DMS 273 (cell line): Measurements from ENCODE around the gene TIPARP.
"Not testable (repeated sequence)": the region's sequence is repeated elsewhere in the genome, so short reads cannot be mapped to it uniquely, and the experiment has no call there.

Experiments
- DNase-seq: peaks from one replicate; lab custom pipeline; 2025; ENCODE audit not compliant: unreplicated experiment; lab: John Stamatoyannopoulos, UW

The TIPARP gene

DNA sequence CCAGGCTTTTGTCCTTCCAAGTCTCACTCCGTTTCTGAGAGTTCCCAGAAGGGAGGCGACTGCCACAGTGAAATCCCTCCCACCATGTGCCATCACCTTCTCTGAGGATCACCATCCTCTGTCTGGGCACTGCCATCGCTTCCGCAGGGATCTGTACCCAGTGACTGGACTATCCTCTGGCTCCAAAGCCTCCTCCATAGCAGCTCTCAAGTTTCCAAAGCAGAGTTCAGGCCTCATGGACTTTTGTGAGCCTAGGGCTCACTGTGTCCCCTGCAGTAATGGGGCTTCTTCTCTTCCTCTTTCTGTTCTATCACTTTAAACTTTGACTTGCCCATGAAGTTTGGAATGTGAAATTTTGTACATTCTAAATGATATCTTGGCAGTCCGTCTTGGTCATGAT lies 63.9 kb downstream of the TIPARP start:
- DNase-seq, result no peak

DNA sequence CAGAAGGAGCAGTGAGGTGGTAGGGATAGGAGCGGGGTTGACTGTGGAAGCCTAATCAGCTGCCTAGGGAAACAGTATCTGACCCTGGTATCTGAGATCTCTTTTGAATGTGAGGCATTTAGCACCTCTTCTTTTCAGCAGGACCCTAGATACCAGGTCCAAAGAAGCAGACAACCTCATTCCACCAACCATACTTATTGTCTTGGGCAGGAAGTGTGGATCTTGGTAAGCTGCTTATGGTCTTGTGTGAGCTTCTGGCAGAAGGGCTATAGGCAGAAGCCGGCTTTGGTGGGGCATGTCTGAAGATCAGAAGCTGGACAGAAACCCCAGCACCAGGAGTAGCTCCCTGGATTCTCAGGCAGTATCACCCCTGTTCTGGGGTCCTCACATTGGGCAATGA lies 65.6 kb downstream of the TIPARP start:
- no peak for DNase-seq

DNA sequence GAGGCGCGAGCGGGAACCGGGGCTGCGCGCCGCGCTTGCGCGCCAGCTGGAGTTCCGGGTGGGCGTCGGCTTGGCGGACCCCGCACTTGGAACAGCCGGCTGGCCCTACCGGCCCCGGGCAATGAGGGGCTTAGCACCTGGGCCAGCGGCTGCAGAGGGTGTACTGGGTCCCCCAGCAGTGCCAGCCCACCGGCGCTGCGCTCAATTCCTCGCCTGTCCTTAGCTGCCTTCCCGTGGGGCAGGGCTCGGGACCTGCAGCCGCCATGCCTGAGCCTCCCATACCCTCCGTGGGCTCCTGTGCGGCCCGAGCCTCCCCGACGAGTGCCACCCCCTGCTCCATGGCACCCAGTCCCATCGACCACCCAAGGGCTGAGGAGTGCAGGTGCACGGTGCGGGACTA lies 66.2 kb downstream of the TIPARP start:
- not testable (repeated sequence) for DNase-seq

DNA sequence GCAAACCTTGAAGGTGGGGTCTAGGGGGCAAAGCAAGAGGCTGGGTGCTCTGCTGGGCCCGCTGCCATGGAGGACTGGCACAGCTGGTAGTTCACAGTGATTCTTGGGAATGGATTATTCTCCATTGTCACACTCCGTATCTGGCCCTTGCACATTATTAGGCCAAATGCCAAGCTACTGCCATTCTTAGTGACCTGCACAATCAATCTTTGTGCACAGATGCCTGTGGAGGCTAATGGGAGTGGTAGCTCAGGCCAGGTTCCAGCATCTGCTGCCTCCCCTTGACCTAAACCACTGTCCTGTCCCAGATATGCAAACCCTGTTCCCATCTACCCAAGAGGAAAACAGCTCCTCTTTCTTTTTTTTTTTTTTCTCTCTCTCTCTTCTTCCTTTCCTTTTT lies 67.5 kb downstream of the TIPARP start:
- DNase-seq, result peak; percentile 20

GRCh38 chr3:156742401-156742800 lies 68.0 kb downstream of the TIPARP start:
- DNase-seq, result no peak

- no peak for DNase-seq
Measured at GRCh38 chr3:156743859-156744258, 69.5 kb downstream of the TIPARP start.

- no peak for DNase-seq
Measured at GRCh38 chr3:156744631-156745030, 70.2 kb downstream of the TIPARP start.

- DNase-seq, result no peak
Measured at GRCh38 chr3:156745766-156746165, 71.4 kb downstream of the TIPARP start.

DNA sequence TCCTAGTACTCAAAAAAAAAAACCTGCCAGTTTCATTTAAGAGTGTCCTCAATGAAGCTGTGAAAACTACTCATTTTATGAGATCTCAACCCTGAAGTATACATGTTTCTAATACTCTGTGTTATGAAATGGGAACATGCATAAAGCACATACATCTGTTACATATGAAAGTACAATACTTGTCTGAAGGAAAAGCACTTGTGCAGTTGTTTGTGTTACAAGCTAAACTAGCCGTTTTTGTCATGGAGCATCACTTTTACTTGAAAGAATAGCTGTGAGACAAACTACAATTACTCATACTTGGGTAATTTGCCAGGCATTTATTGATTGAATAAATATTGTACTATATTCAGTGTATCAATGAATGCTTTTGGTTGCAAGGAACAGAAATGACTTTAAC lies 72.7 kb downstream of the TIPARP start:
- no peak for DNase-seq

DNA sequence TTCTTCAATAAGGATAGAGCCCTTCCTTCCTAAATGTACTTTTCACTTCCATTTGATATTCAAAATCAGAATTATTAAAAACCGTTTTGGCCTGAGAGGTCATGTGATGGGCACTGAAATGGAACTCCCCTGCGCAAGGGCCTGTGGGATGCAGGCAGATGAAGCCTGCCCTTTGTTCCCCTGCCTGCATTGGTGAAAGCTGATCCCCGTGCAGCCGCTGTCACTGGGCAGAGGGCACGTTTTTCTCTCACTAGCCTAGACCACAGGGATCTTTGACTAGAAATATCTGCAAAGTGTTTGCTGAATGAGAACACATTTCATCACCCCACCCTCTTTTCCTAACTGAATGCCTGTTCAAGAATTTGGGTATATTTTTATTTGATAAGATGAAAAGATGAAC lies 74.9 kb downstream of the TIPARP start:
- DNase-seq, result peak; percentile 21

GRCh38 chr3:156750191-156750873 lies 75.9 kb downstream of the TIPARP start:
- peak; percentile 62 for DNase-seq

DNA sequence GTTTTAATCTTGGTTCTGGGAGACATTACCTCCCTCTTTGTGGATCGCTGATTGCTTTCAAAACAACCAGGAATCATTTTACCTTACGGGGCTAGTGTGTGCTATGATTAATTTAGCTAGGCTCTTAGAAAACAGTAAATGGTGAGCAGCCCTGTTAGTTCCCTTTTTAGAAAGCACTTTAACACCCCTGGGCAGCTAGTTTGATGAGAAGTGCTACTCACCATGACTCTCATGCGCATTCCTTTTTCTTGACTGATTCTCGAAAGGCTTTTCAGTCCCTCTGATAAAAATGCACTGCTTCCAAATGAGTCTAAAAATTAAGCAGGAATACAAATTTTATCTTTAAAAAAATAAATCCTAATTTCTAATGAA lies 76.5 kb downstream of the TIPARP start:
- no peak for DNase-seq

- peak; percentile 48 for DNase-seq
Measured at GRCh38 chr3:156751461-156752025, 77.2 kb downstream of the TIPARP start.
